ENCODE measurements around the gene TMEM179.
"Not testable (repeated sequence)": the region's sequence is repeated elsewhere in the genome, so short reads cannot be mapped to it uniquely, and the experiment has no call there.

Gene TMEM179

DNA sequence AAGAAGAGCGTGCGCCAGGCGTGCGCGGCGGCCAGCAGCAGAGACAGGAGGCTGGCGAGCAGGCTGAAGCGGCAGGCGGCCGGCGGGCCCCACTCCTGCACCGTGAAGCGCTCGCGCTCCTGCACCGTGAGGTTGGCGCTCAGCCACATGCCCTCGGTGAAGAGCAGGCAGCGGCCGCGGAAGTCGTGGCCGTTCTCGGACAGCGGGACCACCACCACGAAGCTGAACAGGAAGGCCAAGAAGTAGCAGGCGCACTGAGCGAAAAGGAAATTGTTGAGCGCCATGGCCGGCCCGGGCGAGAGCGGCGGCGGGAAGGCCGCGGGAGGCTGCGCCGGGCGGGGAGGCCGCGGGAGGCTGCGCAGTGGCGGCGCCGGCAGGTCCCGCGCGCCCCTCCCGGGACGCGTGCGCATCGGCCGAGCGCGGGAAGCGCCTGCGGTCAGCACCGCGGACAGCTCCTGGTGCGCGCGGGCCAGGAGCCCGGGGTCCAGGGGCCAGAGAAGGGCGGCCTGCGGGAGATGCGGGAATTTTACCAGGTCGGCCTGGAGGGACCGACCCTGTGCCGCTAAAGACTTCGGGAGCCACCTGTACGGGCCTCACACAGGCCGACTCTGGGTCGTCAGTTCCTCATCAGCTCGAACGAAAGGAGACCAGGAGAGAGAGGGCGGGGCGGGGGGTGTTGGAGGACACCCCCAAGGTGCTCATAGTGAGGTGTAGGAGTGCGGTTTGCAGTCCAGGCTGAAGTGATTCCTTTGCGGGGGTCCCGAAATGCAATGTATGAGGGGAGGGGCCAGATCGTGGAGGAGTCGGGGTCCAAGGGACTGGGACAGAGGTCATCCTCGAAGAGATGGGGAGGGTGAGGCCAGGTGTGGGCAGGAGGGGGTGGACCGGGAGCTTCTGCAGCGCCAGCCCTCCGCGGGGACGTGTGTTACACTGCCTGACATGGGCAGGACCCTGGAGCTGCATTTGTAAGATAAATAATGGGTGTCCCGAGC is at the start of gene TMEM179:
Gene TMEM179 (minus strand): TSS at position 315 of the 992 bp plus-strand sequence. CDS start 31 bp downstream, at position 284.
- peak within 1 kb of the TSS; percentile 61 for H3K4me3 ChIP-seq (ENCODE audit: low read length)
- no peaks in the 10 kb centered on the region for H3K4me1 ChIP-seq (ENCODE audit: insufficient read depth, low read length)
- H3K9ac ChIP-seq (ENCODE audit: low read depth, low read length) = no peak within 1 kb of the TSS
- H3K36me3 ChIP-seq (ENCODE audit: insufficient read depth, low read depth, low read length) = no peaks in the 10 kb centered on the region
- H3K27me3 ChIP-seq (ENCODE audit: insufficient read depth, low read length) = peaks cover 48% of the 10 kb centered on the region
- no peak within 1 kb of the TSS for H3K27ac ChIP-seq (ENCODE audit: low read length)
- no peaks in the 10 kb centered on the region for H3K9me3 ChIP-seq (ENCODE audit: insufficient read depth, low read depth, low read length)

DNA sequence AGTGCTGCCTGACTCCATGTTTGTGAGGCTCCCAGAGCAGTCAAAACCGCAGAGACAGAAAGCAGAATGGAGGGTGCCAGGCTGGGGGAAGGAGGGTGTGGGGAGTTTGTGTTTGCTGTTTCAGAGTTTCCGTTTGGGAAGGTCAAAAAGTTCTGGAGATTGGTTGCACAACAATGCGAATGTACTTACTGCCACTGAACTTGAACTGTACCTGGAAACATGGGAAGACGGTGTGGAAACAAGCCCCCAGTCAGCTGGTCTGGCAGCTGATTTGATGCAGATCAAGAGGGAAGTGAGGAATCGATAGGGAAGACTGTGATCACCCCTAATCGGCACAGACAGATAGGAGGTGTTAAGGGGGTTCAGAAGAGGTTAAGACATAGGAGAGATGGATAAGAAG is 49.5 kb upstream of the TMEM179 start:
- Histone ChIP-seq H3K27me3 (ENCODE audit: insufficient read depth, low read length) (peaks cover 9% of the 10 kb centered on the region), H3K27ac (ENCODE audit: low read length) (no peak overlapping the region), H3K9me3 (ENCODE audit: insufficient read depth, low read depth, low read length) (peaks cover 26% of the 10 kb centered on the region), H3K4me1 (ENCODE audit: insufficient read depth, low read length) (no peaks in the 10 kb centered on the region), H3K9ac (ENCODE audit: low read depth, low read length) (no peak overlapping the region), H3K4me3 (ENCODE audit: low read length) (no peak overlapping the region), H3K36me3 (ENCODE audit: insufficient read depth, low read depth, low read length) (no peaks in the 10 kb centered on the region)

DNA sequence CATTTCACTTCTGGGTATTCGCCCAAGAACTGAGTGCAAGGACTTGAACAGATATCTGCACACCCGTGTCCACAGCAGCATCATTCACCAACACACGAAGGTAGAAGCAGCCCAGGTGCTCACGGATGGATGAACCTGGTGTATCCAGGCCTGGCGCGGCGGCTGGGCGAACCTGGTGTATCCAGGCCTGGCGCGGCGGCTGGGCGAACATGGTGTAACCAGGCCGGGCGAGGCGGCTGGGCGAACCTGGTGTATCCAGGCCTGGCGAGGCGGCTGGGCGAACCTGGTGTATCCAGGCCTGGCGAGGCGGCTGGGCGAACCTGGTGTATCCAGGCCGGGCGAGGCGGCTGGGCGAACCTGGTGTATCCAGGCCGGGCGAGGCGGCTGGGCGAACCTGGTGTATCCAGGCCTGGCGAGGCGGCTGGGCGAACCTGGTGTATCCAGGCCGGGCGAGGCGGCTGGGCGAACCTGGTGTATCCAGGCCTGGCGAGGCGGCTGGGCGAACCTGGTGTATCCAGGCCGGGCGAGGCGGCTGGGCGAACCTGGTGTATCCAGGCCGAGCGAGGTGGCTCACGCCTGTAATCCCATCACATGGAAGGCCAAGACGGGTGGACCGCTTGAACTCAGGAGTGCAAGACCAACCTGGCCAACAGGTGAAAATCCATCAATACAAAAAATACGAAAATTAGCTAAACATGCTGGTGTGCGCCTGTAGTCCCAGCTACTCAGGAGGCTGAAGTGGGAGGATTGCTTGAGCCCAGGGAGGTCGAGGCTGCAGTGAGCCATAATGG is 48.8 kb upstream of the TMEM179 start:
- H3K9ac ChIP-seq (ENCODE audit: low read depth, low read length); H3K4me3 ChIP-seq (ENCODE audit: low read length); H3K36me3 ChIP-seq (ENCODE audit: insufficient read depth, low read depth, low read length); H3K4me1 ChIP-seq (ENCODE audit: insufficient read depth, low read length); H3K27ac ChIP-seq (ENCODE audit: low read length): not testable (repeated sequence)
- H3K27me3 ChIP-seq (ENCODE audit: insufficient read depth, low read length) = peaks cover 11% of the 10 kb centered on the region
- peaks cover 26% of the 10 kb centered on the region for H3K9me3 ChIP-seq (ENCODE audit: insufficient read depth, low read depth, low read length)

DNA sequence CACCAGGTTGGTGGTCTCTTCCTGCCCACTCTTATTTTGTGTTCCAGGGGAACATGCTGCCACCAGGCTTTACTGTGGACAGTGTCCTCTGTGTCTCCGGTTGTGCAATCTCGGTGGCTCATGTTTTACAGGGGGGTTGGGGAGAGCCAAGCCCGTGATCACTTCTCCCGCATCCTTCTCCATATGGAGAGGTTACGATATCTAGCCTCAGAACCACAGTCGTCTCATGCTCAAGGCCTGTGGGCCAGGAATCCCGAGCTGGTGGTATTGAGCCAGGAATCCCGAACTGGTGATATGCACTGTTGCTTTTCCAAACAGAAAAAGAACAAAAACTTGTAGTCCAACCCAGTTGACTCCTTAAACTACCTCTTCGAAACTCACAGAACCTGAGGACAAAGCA is 47.8 kb upstream of the TMEM179 start:
- H3K4me1 ChIP-seq (ENCODE audit: insufficient read depth, low read length) = no peaks in the 10 kb centered on the region

DNA sequence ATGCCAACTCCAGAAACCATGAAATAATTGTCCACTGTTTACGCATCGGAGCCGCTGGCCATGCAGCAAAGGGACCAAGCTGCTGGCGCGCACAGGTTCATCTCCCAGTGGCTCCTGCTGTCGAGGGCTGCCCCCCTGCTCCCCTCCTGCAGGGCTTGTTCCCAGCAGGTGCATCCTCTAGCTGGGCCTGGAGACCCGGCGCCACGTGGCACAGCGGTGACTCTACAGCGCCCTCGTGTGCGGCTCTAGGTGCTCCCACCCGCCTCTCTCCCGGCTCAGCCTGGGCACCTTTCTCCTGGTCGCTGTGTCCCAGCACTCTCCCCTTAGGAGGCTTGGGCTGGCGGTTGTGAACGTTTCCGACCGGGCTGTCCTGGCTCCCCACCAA is 47.3 kb upstream of the TMEM179 start:
- Histone ChIP-seq H3K4me3 (ENCODE audit: low read length) (no peak overlapping the region), H3K4me1 (ENCODE audit: insufficient read depth, low read length) (no peaks in the 10 kb centered on the region), H3K36me3 (ENCODE audit: insufficient read depth, low read depth, low read length) (no peaks in the 10 kb centered on the region), H3K9ac (ENCODE audit: low read depth, low read length) (no peak overlapping the region), H3K27ac (ENCODE audit: low read length) (no peak overlapping the region), H3K9me3 (ENCODE audit: insufficient read depth, low read depth, low read length) (peaks cover 26% of the 10 kb centered on the region), H3K27me3 (ENCODE audit: insufficient read depth, low read length) (peaks cover 11% of the 10 kb centered on the region)

More for the DNA sequence above, 47.8 kb upstream of the TMEM179 start:
- Histone ChIP-seq H3K36me3 (ENCODE audit: insufficient read depth, low read depth, low read length) (no peaks in the 10 kb centered on the region), H3K9ac (ENCODE audit: low read depth, low read length) (no peak overlapping the region), H3K27me3 (ENCODE audit: insufficient read depth, low read length) (peaks cover 11% of the 10 kb centered on the region), H3K4me3 (ENCODE audit: low read length) (no peak overlapping the region), H3K9me3 (ENCODE audit: insufficient read depth, low read depth, low read length) (peaks cover 26% of the 10 kb centered on the region), H3K27ac (ENCODE audit: low read length) (no peak overlapping the region)

DNA sequence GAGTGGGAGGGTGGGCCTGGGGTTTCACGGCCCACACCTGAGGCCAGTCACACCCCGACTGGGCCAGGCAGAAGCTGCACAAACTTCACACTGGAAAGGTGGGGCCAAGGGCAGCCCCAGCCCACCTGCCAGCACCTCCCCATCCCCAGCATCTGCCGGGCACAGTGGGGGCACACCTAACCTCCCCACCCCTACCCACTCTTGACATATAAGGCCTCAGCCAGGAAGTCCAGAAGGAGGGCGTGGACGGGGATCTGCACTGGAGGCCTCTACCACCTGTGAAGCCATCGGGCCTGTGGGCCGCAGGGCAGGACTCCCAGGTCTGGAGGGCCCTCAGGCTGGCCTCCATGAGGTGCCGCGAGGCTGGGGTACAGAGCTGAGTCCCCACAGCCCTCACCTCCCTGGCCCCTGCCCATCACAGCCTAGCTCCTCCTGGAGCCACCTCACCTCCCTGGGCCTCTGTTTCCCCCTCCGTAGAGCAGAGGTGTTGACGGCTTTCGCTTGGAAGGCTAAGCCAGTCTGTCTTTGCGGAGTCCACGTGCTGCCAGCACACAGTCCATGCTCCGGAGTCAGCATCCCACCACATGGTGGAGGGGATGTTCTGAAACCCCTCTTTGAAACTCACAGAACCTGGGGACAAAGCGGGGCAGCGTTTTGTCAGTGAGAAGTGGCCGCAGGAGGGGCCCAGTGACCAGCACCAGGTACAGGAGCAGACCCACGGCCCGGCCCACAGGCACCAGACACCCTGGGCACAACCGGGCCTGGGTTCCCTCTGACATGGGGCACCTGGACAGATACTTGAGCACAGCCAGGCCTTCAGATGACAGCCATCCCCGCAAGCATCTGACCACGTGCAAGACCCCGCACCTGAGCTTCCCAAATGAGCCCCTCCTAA is 46.7 kb upstream of the TMEM179 start:
- Histone ChIP-seq H3K4me1 (ENCODE audit: insufficient read depth, low read length) (no peaks in the 10 kb centered on the region), H3K9me3 (ENCODE audit: insufficient read depth, low read depth, low read length) (peaks cover 26% of the 10 kb centered on the region), H3K9ac (ENCODE audit: low read depth, low read length) (no peak overlapping the region), H3K4me3 (ENCODE audit: low read length) (no peak overlapping the region), H3K27ac (ENCODE audit: low read length) (no peak overlapping the region), H3K27me3 (ENCODE audit: insufficient read depth, low read length) (peaks cover 11% of the 10 kb centered on the region), H3K36me3 (ENCODE audit: insufficient read depth, low read depth, low read length) (no peaks in the 10 kb centered on the region)

DNA sequence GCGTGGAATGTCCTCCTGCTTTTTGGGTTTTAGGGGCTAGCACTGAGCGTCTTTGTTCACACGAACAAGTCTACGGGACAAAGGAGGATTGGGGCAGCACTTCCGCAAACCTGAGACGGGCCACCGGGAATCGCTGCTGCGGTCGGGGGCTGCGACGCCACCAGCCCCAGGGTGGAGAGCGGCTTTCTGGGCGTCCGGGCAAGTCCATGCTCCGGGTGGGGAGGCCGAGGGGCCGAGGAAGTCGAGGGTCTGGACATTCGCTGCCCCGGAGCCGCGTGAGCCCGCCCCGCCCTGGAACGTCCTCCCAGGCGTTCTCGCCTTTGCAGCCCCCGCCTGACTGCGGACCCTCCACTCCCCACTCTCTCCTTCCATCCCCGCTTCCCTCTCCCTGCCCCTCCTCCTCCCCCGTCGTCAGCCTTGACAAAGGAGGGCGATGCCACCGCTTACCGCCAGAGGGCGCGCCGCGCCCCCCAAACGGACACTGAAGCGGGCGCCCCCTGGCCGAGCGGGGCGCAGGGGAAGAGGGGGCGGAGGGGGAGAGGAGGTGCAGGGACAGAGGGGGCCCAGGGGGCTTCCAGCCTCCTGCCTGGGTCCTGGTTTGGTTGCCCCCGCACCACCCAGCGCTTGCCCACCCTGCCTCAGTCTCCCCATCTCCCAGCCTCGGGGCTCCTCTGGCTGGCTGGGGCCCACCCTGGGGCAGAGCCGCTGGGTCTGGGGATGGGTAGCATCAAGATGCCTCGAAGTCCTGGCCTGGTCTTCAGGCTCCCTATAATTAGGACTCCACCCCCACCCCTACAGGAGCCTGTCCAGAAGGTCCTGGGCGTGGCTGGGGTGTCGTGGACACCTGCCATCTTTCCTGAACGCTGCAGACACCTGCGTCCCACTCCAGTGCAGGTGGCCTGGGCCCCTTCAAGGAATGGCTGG is 45.7 kb upstream of the TMEM179 start:
- Histone ChIP-seq H3K9me3 (ENCODE audit: insufficient read depth, low read depth, low read length) (peaks cover 22% of the 10 kb centered on the region), H3K4me3 (ENCODE audit: low read length) (peak overlapping the region; percentile 80), H3K27ac (ENCODE audit: low read length) (no peak overlapping the region), H3K9ac (ENCODE audit: low read depth, low read length) (peak overlapping the region; percentile 75; the same call in 1 of the 2 replicates), H3K4me1 (ENCODE audit: insufficient read depth, low read length) (no peaks in the 10 kb centered on the region), H3K36me3 (ENCODE audit: insufficient read depth, low read depth, low read length) (no peaks in the 10 kb centered on the region), H3K27me3 (ENCODE audit: insufficient read depth, low read length) (peaks cover 11% of the 10 kb centered on the region)

DNA sequence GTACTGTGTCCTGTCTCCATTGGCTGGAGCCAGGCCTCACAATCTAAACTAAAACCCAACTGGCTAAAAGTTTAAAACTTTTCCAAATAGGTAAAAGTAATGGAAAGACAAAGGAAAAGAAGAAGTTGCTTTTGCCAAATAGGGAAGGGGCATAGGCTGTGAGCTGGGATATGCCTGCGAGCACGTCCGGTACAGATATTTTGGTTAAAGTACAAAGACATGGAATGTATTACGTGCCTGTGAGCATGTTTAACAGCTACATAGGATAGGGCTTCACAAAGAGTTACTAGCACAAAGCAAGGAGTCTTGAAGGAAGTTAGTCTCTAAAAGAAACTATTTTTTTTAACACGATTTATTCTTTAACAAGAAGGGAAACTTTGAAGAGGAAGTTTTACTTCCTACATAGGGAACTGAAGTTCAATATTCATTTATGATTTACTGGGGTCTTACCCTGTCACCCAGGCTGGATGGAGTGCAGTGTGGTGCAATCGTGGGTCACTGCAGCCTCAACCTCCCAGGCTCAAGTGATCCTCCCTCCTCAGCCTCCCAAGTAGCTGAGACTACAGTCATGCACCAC is 43.0 kb upstream of the TMEM179 start:
- H3K9ac ChIP-seq (ENCODE audit: low read depth, low read length) = no peak overlapping the region
- no peaks in the 10 kb centered on the region for H3K36me3 ChIP-seq (ENCODE audit: insufficient read depth, low read depth, low read length)
- no peak overlapping the region for H3K27ac ChIP-seq (ENCODE audit: low read length)
- no peak overlapping the region for H3K4me3 ChIP-seq (ENCODE audit: low read length)
- peaks cover 11% of the 10 kb centered on the region for H3K27me3 ChIP-seq (ENCODE audit: insufficient read depth, low read length)
- H3K4me1 ChIP-seq (ENCODE audit: insufficient read depth, low read length) = no peaks in the 10 kb centered on the region
- peaks cover 4% of the 10 kb centered on the region for H3K9me3 ChIP-seq (ENCODE audit: insufficient read depth, low read depth, low read length)

DNA sequence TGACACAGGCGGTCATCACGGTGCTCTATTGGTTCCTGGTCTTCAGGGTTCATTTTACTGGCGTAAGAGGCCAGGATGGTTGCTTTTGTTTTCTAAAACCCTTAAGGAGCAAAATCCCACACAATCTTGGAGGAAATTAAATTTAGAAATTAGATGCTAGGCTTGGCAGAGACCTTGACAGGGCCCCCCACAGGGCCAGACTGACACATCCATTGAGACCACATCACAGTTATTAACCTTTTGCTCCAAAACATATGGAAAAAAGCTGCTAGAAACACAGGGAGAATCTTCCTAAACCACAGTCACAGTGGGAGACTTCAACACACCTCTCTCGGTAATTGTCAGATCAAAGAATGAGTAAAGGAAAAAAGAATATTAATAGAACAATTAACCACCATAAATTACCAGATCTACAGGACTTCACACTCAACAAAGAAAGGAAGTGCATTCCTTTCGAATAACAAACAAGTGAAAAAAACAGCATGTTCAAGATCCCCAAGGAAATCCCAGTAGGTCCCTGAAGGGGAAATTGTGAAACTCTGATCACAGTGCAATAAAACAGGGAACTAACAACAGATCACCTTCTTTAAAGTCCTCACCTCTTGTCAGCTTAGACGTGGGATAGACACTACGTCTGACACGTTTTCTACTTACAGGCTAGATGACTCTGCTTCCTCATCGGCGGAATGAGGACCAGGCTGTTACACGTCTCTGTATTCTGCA is 40.2 kb upstream of the TMEM179 start:
- H3K4me3 ChIP-seq (ENCODE audit: low read length) = no peak overlapping the region
- no peaks in the 10 kb centered on the region for H3K4me1 ChIP-seq (ENCODE audit: insufficient read depth, low read length)
- peaks cover 9% of the 10 kb centered on the region for H3K27me3 ChIP-seq (ENCODE audit: insufficient read depth, low read length)
- no peak overlapping the region for H3K9ac ChIP-seq (ENCODE audit: low read depth, low read length)
- no peaks in the 10 kb centered on the region for H3K36me3 ChIP-seq (ENCODE audit: insufficient read depth, low read depth, low read length)
- no peaks in the 10 kb centered on the region for H3K9me3 ChIP-seq (ENCODE audit: insufficient read depth, low read depth, low read length)
- H3K27ac ChIP-seq (ENCODE audit: low read length) = no peak overlapping the region
